ENCODE measurements around the gene CAPN2.

The CAPN2 gene

DNA sequence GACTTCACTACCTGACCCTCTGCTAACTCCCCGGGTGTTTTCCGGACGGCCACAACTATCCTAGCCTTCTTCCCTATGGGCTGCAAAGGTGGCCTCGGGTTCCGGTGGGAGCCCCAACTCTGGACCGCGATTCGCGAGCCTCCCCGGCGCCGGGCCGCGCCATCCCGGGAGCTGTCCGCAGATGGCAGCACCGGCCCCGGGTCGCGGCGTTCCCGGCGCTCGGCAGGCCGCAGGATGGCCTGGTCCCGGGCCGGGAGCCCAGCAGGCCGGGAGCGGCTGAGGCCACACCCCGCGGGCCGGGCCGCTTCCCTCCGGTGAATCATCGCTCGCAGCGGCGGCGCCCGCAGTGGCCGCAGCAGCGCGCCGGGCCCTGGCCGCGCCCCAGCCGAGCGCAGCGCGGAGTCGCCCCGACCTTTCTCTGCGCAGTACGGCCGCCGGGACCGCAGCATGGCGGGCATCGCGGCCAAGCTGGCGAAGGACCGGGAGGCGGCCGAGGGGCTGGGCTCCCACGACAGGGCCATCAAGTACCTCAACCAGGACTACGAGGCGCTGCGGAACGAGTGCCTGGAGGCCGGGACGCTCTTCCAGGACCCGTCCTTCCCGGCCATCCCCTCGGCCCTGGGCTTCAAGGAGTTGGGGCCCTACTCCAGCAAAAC lies at the start of gene CAPN2:
TSS of gene CAPN2 (plus strand) at position 346 of the 656 bp plus-strand sequence. CDS start at position 448, 102 bp downstream.
- H3K27me3 ChIP-seq (ENCODE audit: control insufficient read depth, insufficient read depth, low read length) = peaks cover 15% of the 10 kb centered on the region; the same call in 1 of the 2 replicates
- no peaks in the 10 kb centered on the region for H3K9me3 ChIP-seq (ENCODE audit: control insufficient read depth, insufficient read depth, low read length)
- peak within 1 kb of the TSS; percentile 68; the same call in 1 of the 2 replicates for H3K4me3 ChIP-seq (ENCODE audit: low read length)
- DNase-seq (ENCODE audit: low read depth, low spot score) = no peak
- WGBS (ENCODE audit: insufficient coverage, insufficient read length) = no CpG with 5 or more reads among the region's 74 CpGs
- H3K36me3 ChIP-seq (ENCODE audit: control insufficient read depth, insufficient read depth, low read length) = no peaks in the 10 kb centered on the region
- H3K27ac ChIP-seq (ENCODE audit: low read length) = no peak within 1 kb of the TSS
- H3K4me1 ChIP-seq (ENCODE audit: control insufficient read depth, insufficient read depth, low read length) = peaks cover 2% of the 10 kb centered on the region

- H3K27ac ChIP-seq (ENCODE audit: low read length) = no peak overlapping the region
- DNase-seq (ENCODE audit: low read depth, low spot score) = no peak
- no peak overlapping the region for H3K4me3 ChIP-seq (ENCODE audit: low read length)
- H3K27me3 ChIP-seq (ENCODE audit: control insufficient read depth, insufficient read depth, low read length) = no peaks in the 10 kb centered on the region
- no peaks in the 10 kb centered on the region for H3K4me1 ChIP-seq (ENCODE audit: control insufficient read depth, insufficient read depth, low read length)
- no peaks in the 10 kb centered on the region for H3K9me3 ChIP-seq (ENCODE audit: control insufficient read depth, insufficient read depth, low read length)
- no peaks in the 10 kb centered on the region for H3K36me3 ChIP-seq (ENCODE audit: control insufficient read depth, insufficient read depth, low read length)
- no CpG with 5 or more reads among the region's 5 CpGs for WGBS (ENCODE audit: insufficient coverage, insufficient read length)
Measured at GRCh38 chr1:223662943-223663342, 49.4 kb upstream of the CAPN2 start.

- no peaks in the 10 kb centered on the region for H3K4me1 ChIP-seq (ENCODE audit: control insufficient read depth, insufficient read depth, low read length)
- H3K4me3 ChIP-seq (ENCODE audit: low read length) = no peak overlapping the region
- H3K27me3 ChIP-seq (ENCODE audit: control insufficient read depth, insufficient read depth, low read length) = no peaks in the 10 kb centered on the region
- DNase-seq (ENCODE audit: low read depth, low spot score) = no peak
- WGBS (ENCODE audit: insufficient coverage, insufficient read length) = no CpG with 5 or more reads among the region's 5 CpGs
- no peak overlapping the region for H3K27ac ChIP-seq (ENCODE audit: low read length)
- H3K36me3 ChIP-seq (ENCODE audit: control insufficient read depth, insufficient read depth, low read length) = no peaks in the 10 kb centered on the region
- no peaks in the 10 kb centered on the region for H3K9me3 ChIP-seq (ENCODE audit: control insufficient read depth, insufficient read depth, low read length)
Measured at GRCh38 chr1:223664106-223664505, 48.2 kb upstream of the CAPN2 start.

- DNase-seq (ENCODE audit: low read depth, low spot score) = no peak
- Histone ChIP-seq H3K4me3 (ENCODE audit: low read length) (no peak within 1 kb of the TSS), H3K9me3 (ENCODE audit: control insufficient read depth, insufficient read depth, low read length) (no peaks in the 10 kb centered on the region), H3K36me3 (ENCODE audit: control insufficient read depth, insufficient read depth, low read length) (no peaks in the 10 kb centered on the region), H3K27me3 (ENCODE audit: control insufficient read depth, insufficient read depth, low read length) (no peaks in the 10 kb centered on the region), H3K27ac (ENCODE audit: low read length) (no peak within 1 kb of the TSS), H3K4me1 (ENCODE audit: control insufficient read depth, insufficient read depth, low read length) (no peaks in the 10 kb centered on the region)
- no CpG with 5 or more reads among the region's 6 CpGs for WGBS (ENCODE audit: insufficient coverage, insufficient read length)
Measured at GRCh38 chr1:223665592-223666312, 46.6 kb upstream of the CAPN2 start, which contains the start of gene CAPN8. TSS of gene CAPN8 (minus strand) at chr1:223665701. CDS start at chr1:223665646, 55 bp downstream.

- Histone ChIP-seq H3K4me3 (ENCODE audit: low read length) (no peak overlapping the region), H3K9me3 (ENCODE audit: control insufficient read depth, insufficient read depth, low read length) (no peaks in the 10 kb centered on the region), H3K36me3 (ENCODE audit: control insufficient read depth, insufficient read depth, low read length) (no peaks in the 10 kb centered on the region), H3K27ac (ENCODE audit: low read length) (no peak overlapping the region), H3K27me3 (ENCODE audit: control insufficient read depth, insufficient read depth, low read length) (no peaks in the 10 kb centered on the region), H3K4me1 (ENCODE audit: control insufficient read depth, insufficient read depth, low read length) (no peaks in the 10 kb centered on the region)
- no peak for DNase-seq (ENCODE audit: low read depth, low spot score)
- no CpG with 5 or more reads among the region's 3 CpGs for WGBS (ENCODE audit: insufficient coverage, insufficient read length)
Measured at GRCh38 chr1:223667484-223668182, 44.7 kb upstream of the CAPN2 start.

GRCh38 chr1:223669003-223669795 lies 43.1 kb upstream of the CAPN2 start:
- Histone ChIP-seq H3K36me3 (ENCODE audit: control insufficient read depth, insufficient read depth, low read length) (no peaks in the 10 kb centered on the region), H3K4me3 (ENCODE audit: low read length) (no peak overlapping the region), H3K27me3 (ENCODE audit: control insufficient read depth, insufficient read depth, low read length) (no peaks in the 10 kb centered on the region), H3K9me3 (ENCODE audit: control insufficient read depth, insufficient read depth, low read length) (no peaks in the 10 kb centered on the region; the same call in 1 of the 2 replicates), H3K4me1 (ENCODE audit: control insufficient read depth, insufficient read depth, low read length) (no peaks in the 10 kb centered on the region), H3K27ac (ENCODE audit: low read length) (no peak overlapping the region)
- no CpG with 5 or more reads among the region's 6 CpGs for WGBS (ENCODE audit: insufficient coverage, insufficient read length)
- DNase-seq (ENCODE audit: low read depth, low spot score) = no peak

- Histone ChIP-seq H3K36me3 (ENCODE audit: control insufficient read depth, insufficient read depth, low read length) (no peaks in the 10 kb centered on the region), H3K4me3 (ENCODE audit: low read length) (no peak overlapping the region), H3K4me1 (ENCODE audit: control insufficient read depth, insufficient read depth, low read length) (no peaks in the 10 kb centered on the region), H3K27ac (ENCODE audit: low read length) (no peak overlapping the region), H3K27me3 (ENCODE audit: control insufficient read depth, insufficient read depth, low read length) (no peaks in the 10 kb centered on the region), H3K9me3 (ENCODE audit: control insufficient read depth, insufficient read depth, low read length) (no peaks in the 10 kb centered on the region; the same call in 1 of the 2 replicates)
- no CpG with 5 or more reads among the region's 7 CpGs for WGBS (ENCODE audit: insufficient coverage, insufficient read length)
- DNase-seq (ENCODE audit: low read depth, low spot score) = peak; percentile 66
Measured at GRCh38 chr1:223670458-223671159, 41.7 kb upstream of the CAPN2 start.

GRCh38 chr1:223674119-223674890 lies 38.0 kb upstream of the CAPN2 start:
- no peak for DNase-seq (ENCODE audit: low read depth, low spot score)
- no CpG with 5 or more reads among the region's 5 CpGs for WGBS (ENCODE audit: insufficient coverage, insufficient read length)
- Histone ChIP-seq H3K4me3 (ENCODE audit: low read length) (no peak overlapping the region), H3K27ac (ENCODE audit: low read length) (no peak overlapping the region), H3K36me3 (ENCODE audit: control insufficient read depth, insufficient read depth, low read length) (no peaks in the 10 kb centered on the region), H3K4me1 (ENCODE audit: control insufficient read depth, insufficient read depth, low read length) (no peaks in the 10 kb centered on the region), H3K9me3 (ENCODE audit: control insufficient read depth, insufficient read depth, low read length) (no peaks in the 10 kb centered on the region; the same call in 1 of the 2 replicates), H3K27me3 (ENCODE audit: control insufficient read depth, insufficient read depth, low read length) (no peaks in the 10 kb centered on the region)

- no peaks in the 10 kb centered on the region for H3K36me3 ChIP-seq (ENCODE audit: control insufficient read depth, insufficient read depth, low read length)
- no peaks in the 10 kb centered on the region for H3K4me1 ChIP-seq (ENCODE audit: control insufficient read depth, insufficient read depth, low read length)
- no peak for DNase-seq (ENCODE audit: low read depth, low spot score)
- H3K4me3 ChIP-seq (ENCODE audit: low read length) = no peak overlapping the region
- no peaks in the 10 kb centered on the region for H3K27me3 ChIP-seq (ENCODE audit: control insufficient read depth, insufficient read depth, low read length)
- H3K9me3 ChIP-seq (ENCODE audit: control insufficient read depth, insufficient read depth, low read length) = no peaks in the 10 kb centered on the region
- no CpG with 5 or more reads among the region's 6 CpGs for WGBS (ENCODE audit: insufficient coverage, insufficient read length)
- H3K27ac ChIP-seq (ENCODE audit: low read length) = no peak overlapping the region
Measured at GRCh38 chr1:223678841-223679240, 33.5 kb upstream of the CAPN2 start.
